ACC112 (cell line): Measurements from ENCODE around the gene TYMS.

ENCODE experiments used
- H2AFZ ChIP-seq: fragments of 200-600 bp; sonication (generic); one replicate; pipeline ENCODE4 v1.6.0; 2017; ENCODE audit warnings: antibody characterized with exemption, low read length; ENCODE audit not compliant: unreplicated experiment
- H3K27ac ChIP-seq: fragments of 200-600 bp; sonication (generic); 2 replicates; pipeline ENCODE4 v1.5.1; 2014; ENCODE audit warnings: low read depth, mild to moderate bottlenecking, antibody characterized with exemption, low read length, moderate library complexity
- H3K27me3 ChIP-seq: fragments of 200-600 bp; sonication (generic); 2 replicates; pipeline ENCODE4 v1.6.1; 2014; ENCODE audit warnings: mild to moderate bottlenecking, antibody characterized with exemption, low read length, moderate library complexity, mixed read lengths; ENCODE audit not compliant: insufficient read depth
- H3K36me3 ChIP-seq: fragments of 200-600 bp; sonication (generic); 2 replicates; pipeline ENCODE4 v1.6.1; 2016; ENCODE audit warnings: mild to moderate bottlenecking, antibody characterized with exemption, low read length, moderate library complexity, mixed read lengths; ENCODE audit not compliant: insufficient read depth
- H3K4me1 ChIP-seq: fragments of 200-600 bp; sonication (generic); one replicate; pipeline ENCODE4 v1.6.1; 2016; ENCODE audit warnings: low read length, mixed read lengths; ENCODE audit not compliant: insufficient read depth, unreplicated experiment, control insufficient read depth
- H3K4me3 ChIP-seq: fragments of 200-600 bp; sonication (generic); 2 replicates; pipeline ENCODE4 v1.5.1; 2014; ENCODE audit warnings: mild to moderate bottlenecking, low read depth, low read length
- H3K79me2 ChIP-seq: fragments of 200-600 bp; sonication (generic); one replicate; pipeline ENCODE4 v1.6.0; 2016; ENCODE audit warnings: low read length; ENCODE audit not compliant: control insufficient read depth, unreplicated experiment, insufficient read depth

Gene TYMS

DNA sequence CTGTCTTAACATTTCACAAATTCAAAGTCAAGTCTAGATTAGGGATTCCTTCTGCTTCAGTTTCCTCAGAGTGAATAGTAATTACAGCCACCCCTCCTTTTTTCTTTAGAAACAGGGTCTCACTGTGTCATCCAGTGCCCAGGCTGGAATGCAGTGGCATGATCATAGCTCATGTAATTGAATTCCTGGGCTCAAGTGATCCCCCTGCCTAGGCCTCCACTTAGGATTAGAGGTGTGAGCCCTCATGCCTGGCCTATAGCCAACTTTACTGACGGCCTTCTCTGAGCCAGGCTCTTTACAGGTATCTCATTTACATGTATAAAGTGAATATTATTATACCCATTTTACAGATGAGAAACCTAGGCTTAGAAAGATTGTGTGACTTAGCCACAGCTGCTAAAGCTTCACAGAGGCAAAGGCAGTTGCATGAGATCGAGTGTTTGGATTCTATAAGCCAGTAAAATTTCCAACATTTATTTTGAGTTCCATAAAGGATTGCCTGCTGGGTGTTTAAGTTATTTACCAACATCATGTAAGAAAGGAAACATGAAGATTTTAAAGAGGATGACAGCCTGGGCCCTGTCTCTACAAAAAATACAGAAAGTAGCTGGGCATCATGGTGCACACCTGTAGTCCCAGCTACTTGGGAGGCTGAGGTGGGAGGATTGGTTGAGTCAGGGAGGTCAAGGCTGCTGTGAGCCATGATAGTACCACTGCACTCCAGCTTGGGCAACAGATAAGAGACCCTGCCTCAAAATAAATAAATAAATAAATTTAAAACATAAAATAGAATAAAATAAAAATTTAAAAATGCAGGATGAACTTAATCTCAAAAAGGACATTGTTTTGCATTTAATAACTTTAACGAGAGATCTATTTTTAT is 53.2 kb downstream of the TYMS start:
- Histone ChIP-seq H3K4me3 (peak overlapping the region; percentile 89), H2AFZ (no peak overlapping the region)

DNA sequence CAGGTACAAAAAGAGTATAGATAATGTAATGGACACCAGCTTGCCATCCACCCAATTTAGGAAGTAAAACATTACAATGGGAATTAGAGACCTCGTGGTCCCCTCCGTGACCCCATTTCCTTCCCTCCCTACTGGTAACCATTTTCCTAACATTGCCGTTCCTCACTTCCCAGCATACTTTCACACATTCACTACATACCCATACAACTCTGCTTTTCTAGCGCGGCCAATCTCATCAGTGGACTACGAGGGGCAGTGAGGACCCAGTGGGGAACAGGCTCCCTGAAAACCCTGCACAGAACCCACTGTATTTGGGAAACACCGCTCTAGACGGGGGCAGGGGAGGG is 53.8 kb downstream of the TYMS start:
- H3K79me2 ChIP-seq = peaks cover 45% of the 10 kb centered on the region

More for the DNA sequence above, 53.2 kb downstream of the TYMS start:
- Histone ChIP-seq H3K27me3 (no peaks in the 10 kb centered on the region), H3K4me1 (peaks cover 24% of the 10 kb centered on the region), H3K27ac (peak overlapping the region; percentile 83), H3K36me3 (peaks cover 6% of the 10 kb centered on the region; the same call in 1 of the 2 replicates), H3K79me2 (peaks cover 45% of the 10 kb centered on the region)

DNA sequence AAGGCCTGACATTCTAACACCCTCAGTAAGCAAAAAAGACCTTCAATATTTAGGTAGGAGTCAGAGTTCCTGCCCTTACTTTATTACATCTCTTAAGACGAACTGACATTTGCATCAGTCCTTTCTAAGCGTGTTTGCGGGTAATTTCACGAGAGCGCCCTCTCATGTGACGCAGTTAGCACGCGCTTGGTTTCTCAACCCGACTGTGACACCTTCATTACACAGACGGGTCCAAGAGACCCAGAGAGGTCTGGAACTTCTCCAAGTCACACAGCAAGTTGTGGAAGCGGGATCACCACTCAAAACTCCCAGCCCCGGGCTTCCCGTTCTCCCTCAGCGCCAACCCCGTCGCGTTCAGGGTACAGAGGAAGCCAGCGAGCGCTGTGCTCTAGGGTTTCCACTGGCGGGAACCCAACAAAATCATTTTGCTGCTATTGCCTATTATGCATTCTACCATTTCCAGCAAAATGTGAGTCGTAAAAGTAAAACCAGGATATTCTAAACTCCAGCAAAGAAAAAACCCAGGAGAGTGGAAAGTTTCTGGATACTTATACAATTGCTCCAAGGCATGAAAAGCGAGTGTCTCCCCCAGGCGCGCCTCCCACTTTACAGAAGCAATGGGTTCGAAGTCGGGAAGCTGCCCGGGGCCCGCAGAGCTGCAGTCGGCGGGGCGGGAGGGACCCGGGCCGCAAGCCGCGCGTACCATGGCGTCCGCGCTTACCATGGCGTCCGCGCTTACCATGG is 54.4 kb downstream of the TYMS start:
- peaks cover 34% of the 10 kb centered on the region for H3K4me1 ChIP-seq
- 0 out of 2 replicates have a peak, but pooled peaks cover 2% of the 10 kb centered on the region for H3K36me3 ChIP-seq
- peak overlapping the region; percentile 89 for H3K4me3 ChIP-seq
- peak overlapping the region; percentile 83 for H3K27ac ChIP-seq
- H3K27me3 ChIP-seq = no peaks in the 10 kb centered on the region
- H3K79me2 ChIP-seq = peaks cover 45% of the 10 kb centered on the region
- H2AFZ ChIP-seq = peak overlapping the region; percentile 61

More for the DNA sequence above, 53.8 kb downstream of the TYMS start:
- H3K4me1 ChIP-seq = peaks cover 30% of the 10 kb centered on the region
- H3K4me3 ChIP-seq = peak overlapping the region; percentile 89
- no peaks in the 10 kb centered on the region for H3K27me3 ChIP-seq
- H3K36me3 ChIP-seq = peaks cover 4% of the 10 kb centered on the region; the same call in 1 of the 2 replicates
- H3K27ac ChIP-seq = peak overlapping the region; percentile 83
- peak overlapping the region; percentile 61 for H2AFZ ChIP-seq

DNA sequence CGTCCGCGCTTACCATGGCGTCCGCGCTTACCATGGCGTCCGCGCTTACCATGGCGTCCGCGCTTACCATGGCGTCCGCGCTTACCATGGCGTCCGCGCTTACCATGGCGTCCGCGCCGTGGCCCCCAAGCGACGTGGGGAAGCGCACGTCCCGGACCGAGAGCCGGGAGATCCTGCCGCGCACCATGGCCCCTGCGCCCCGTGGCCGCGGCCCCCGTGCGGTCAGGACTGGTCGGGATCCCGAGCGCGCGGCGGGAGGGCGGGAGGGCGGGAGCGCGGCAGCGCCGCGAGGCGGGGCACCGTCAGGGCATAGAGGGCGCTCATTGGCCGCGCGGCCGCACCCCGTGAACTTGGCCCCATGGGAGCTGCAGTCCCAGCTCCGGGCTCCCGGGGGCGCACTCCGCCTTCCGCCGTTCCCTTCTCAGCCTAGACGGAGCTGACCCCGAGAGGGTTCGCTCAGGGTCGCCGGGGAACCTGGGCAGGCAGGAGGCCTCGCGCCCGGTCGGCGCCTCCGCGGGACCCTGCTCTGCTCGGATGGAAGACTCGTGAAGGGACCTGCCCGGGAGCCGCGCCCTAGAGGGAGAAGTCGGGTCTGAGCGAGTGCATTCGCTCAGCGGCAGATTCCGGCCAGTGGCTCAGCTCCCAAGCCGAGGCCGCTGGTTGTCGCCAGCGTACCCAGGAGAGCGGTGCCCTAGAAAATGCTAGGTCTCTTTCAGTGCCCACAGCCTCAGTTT is 55.1 kb downstream of the TYMS start, which contains the start of gene ENOSF1:
TSS of gene ENOSF1 (minus strand) at position 230 of the 734 bp plus-strand sequence. CDS start at position 187, 43 bp downstream.
- Histone ChIP-seq H3K79me2 (peaks cover 42% of the 10 kb centered on the region), H3K27me3 (no peaks in the 10 kb centered on the region), H3K27ac (peak within 1 kb of the TSS; percentile 83), H3K4me1 (peaks cover 34% of the 10 kb centered on the region), H3K4me3 (peak within 1 kb of the TSS; percentile 89), H3K36me3 (0 out of 2 replicates have a peak, but pooled peaks cover 2% of the 10 kb centered on the region), H2AFZ (peak within 1 kb of the TSS; percentile 61)

DNA sequence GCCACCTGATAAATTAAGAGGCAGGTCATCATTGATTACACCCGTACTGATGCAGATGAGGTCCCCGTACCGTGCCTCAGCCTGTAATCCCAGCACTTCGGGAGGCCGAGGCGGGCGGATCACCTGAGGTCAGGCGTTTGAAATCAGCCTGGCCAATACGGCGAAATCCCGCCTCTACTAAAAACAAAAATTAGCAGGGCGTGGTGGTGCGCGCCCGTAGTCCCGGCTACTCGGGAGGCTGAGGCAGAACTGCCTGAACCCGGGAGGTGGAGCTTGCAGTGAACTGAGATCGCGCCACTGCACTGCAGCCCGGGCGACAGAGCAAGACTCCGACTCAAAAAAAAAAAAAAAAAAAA is 55.7 kb downstream of the TYMS start:
- Histone ChIP-seq H3K4me1 (peaks cover 34% of the 10 kb centered on the region), H2AFZ (peak overlapping the region; percentile 52), H3K4me3 (peak overlapping the region; percentile 89), H3K36me3 (0 out of 2 replicates have a peak, but pooled peaks cover under 1% of the 10 kb centered on the region), H3K27ac (peak overlapping the region; percentile 50; the same call in 1 of the 2 replicates), H3K27me3 (no peaks in the 10 kb centered on the region), H3K79me2 (peaks cover 38% of the 10 kb centered on the region)

DNA sequence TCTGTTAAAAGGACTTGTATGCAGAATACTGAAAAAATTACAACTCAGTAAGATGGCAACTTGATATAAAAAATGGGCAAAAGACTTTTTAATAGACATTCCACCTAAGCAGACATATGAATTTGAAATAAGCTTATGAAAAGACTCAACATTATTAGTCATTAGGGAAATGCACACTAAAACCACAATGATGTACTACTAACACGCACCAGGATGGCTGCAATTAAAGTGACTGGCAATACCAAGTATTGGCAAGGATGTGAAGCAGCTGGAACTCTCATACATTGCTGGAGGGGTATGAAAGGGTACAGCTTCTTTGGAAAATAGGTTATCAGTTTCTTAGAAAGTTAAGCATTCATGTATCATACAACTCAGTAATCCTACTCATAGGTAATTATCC is 58.2 kb downstream of the TYMS start:
- Histone ChIP-seq H3K27me3 (no peaks in the 10 kb centered on the region), H2AFZ (no peak overlapping the region), H3K4me3 (0 out of 2 replicates have a peak overlapping the region, but pooled peaks have one; percentile 19), H3K27ac (peak overlapping the region; percentile 84), H3K79me2 (peaks cover 14% of the 10 kb centered on the region), H3K36me3 (no peaks in the 10 kb centered on the region), H3K4me1 (peaks cover 29% of the 10 kb centered on the region)

DNA sequence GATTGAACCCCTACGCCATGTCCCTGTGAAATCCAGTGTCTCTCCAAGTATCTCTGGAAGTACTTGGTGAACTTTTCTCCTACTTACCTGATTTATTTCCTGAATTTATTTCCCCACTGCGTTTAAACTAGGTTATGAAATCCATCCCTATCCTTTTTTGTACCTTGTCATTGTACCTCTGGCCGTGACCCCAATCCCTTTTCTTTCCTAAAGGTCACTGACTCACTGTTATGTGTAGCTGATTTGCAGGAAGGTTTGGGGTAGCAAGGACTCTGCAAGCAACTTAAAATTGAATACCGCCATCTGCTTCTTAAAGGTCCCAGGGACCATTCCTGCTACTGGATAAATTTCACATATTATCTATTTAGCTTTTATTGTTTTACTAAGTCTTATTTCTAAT is 59.5 kb downstream of the TYMS start:
- Histone ChIP-seq H3K36me3 (no peaks in the 10 kb centered on the region), H3K4me1 (peaks cover 26% of the 10 kb centered on the region), H3K27me3 (no peaks in the 10 kb centered on the region), H3K79me2 (peaks cover 2% of the 10 kb centered on the region), H3K27ac (peak overlapping the region; percentile 84; the same call in 1 of the 2 replicates), H2AFZ (no peak overlapping the region), H3K4me3 (no peak overlapping the region)
